Neural crest cell (in vitro differentiated cells): ENCODE measurements around the gene KAT5. TPM values are rescaled to one million over a fixed set of nuclear protein-coding genes. Genes with fewer than 3 reads are reported as not detected.

Experiments
- DNase-seq: peaks from one replicate; pipeline ENCODE4 v3.0.0; 2021; ENCODE audit warnings: low read depth, mixed read lengths, low spot score
- H3K27ac Mint-ChIP-seq: one replicate; pipeline ENCODE4 v1.8.0; 2021; ENCODE audit warnings: mild to moderate bottlenecking, mixed read lengths; ENCODE audit not compliant: unreplicated experiment
- H3K27me3 Mint-ChIP-seq: 2 replicates; pipeline ENCODE4 v1.8.0; 2021; ENCODE audit warnings: low read depth, mild to moderate bottlenecking, mixed read lengths
- H3K36me3 Mint-ChIP-seq: 2 replicates; pipeline ENCODE4 v1.8.0; 2021; ENCODE audit warnings: low read depth, mild to moderate bottlenecking, mixed read lengths
- H3K4me1 Mint-ChIP-seq: 2 replicates; pipeline ENCODE4 v1.8.0; 2021; ENCODE audit warnings: mixed read lengths
- H3K4me3 Mint-ChIP-seq: one replicate; pipeline ENCODE4 v1.8.0; 2021; ENCODE audit warnings: mild to moderate bottlenecking, mixed read lengths
- H3K9me3 Mint-ChIP-seq: 2 replicates; pipeline ENCODE4 v1.8.0; 2021; ENCODE audit warnings: mixed read lengths
- CTCF ChIP-seq: fragments of 200-600 bp; sonication (generic); conservative IDR thresholded peaks from 2 replicates; pipeline ENCODE4 v1.5.0; 2021; ENCODE audit warnings: antibody characterized with exemption, mild to moderate bottlenecking
- total RNA-seq: library from RNA; stranded (reverse); gene quantifications from 2 replicates; pipeline ENCODE4 v1.2.1, GENCODE V29; 2021

The KAT5 gene
- total RNA-seq, 1 donor from 2014 or later = 74.9 TPM

- Mint-ChIP-seq H3K27ac (no peak overlapping the region), H3K27me3 (peaks cover 54% of the 10 kb centered on the region), H3K4me1 (no peaks in the 10 kb centered on the region), H3K9me3 (peaks cover 18% of the 10 kb centered on the region), H3K36me3 (no peaks in the 10 kb centered on the region), H3K4me3 (no peak overlapping the region)
- DNase-seq = no peak
- TF ChIP-seq CTCF = no peak
Measured at GRCh38 chr11:65739022-65739421, 27.0 kb downstream of the KAT5 start.

- no peak overlapping the region for H3K4me3 Mint-ChIP-seq
- no peak overlapping the region for H3K27ac Mint-ChIP-seq
- H3K36me3 Mint-ChIP-seq = no peaks in the 10 kb centered on the region
- H3K4me1 Mint-ChIP-seq = no peaks in the 10 kb centered on the region
- peaks cover 62% of the 10 kb centered on the region for H3K27me3 Mint-ChIP-seq
- no peak for DNase-seq
- no peak for TF ChIP-seq CTCF
- H3K9me3 Mint-ChIP-seq = peaks cover 15% of the 10 kb centered on the region
Measured at GRCh38 chr11:65741185-65741584, 29.1 kb downstream of the KAT5 start.

- Mint-ChIP-seq H3K27ac (no peak overlapping the region), H3K27me3 (peaks cover 61% of the 10 kb centered on the region), H3K36me3 (no peaks in the 10 kb centered on the region), H3K4me3 (no peak overlapping the region), H3K9me3 (peaks cover 9% of the 10 kb centered on the region), H3K4me1 (no peaks in the 10 kb centered on the region)
- TF ChIP-seq CTCF = no peak
- DNase-seq = no peak
Measured at GRCh38 chr11:65742353-65742752, 30.3 kb downstream of the KAT5 start.

- Mint-ChIP-seq H3K4me3 (no peak overlapping the region), H3K27me3 (peaks cover 61% of the 10 kb centered on the region), H3K9me3 (no peaks in the 10 kb centered on the region), H3K27ac (no peak overlapping the region), H3K4me1 (no peaks in the 10 kb centered on the region), H3K36me3 (no peaks in the 10 kb centered on the region)
- TF ChIP-seq CTCF = no peak
- DNase-seq = no peak
Measured at GRCh38 chr11:65743681-65744025, 31.6 kb downstream of the KAT5 start.

GRCh38 chr11:65744026-65744698 is 32.1 kb downstream of the KAT5 start:
- peak; percentile 50 for TF ChIP-seq CTCF
- no peak overlapping the region for H3K27ac Mint-ChIP-seq
- H3K36me3 Mint-ChIP-seq = no peaks in the 10 kb centered on the region
- no peak overlapping the region for H3K4me3 Mint-ChIP-seq
- H3K4me1 Mint-ChIP-seq = no peaks in the 10 kb centered on the region
- H3K9me3 Mint-ChIP-seq = no peaks in the 10 kb centered on the region
- H3K27me3 Mint-ChIP-seq = peaks cover 66% of the 10 kb centered on the region
- DNase-seq = peak; percentile 8

- peaks cover 71% of the 10 kb centered on the region for H3K27me3 Mint-ChIP-seq
Measured at GRCh38 chr11:65744699-65745042, 32.6 kb downstream of the KAT5 start.

More at GRCh38 chr11:65744699-65745042, 32.6 kb downstream of the KAT5 start:
- Mint-ChIP-seq H3K27ac (no peak overlapping the region), H3K4me1 (no peaks in the 10 kb centered on the region), H3K4me3 (no peak overlapping the region), H3K9me3 (no peaks in the 10 kb centered on the region), H3K36me3 (no peaks in the 10 kb centered on the region)
- TF ChIP-seq CTCF = no peak
- DNase-seq = no peak
